NCI-H2171 (cell line): ENCODE data around the gene KCTD14.
"Not testable (repeated sequence)": the region's sequence is repeated elsewhere in the genome, so short reads cannot be mapped to it uniquely, and the experiment has no call there.

Experiments
- DNase-seq: peaks from one replicate; lab custom pipeline; 2025; lab: John Stamatoyannopoulos, UW

Gene KCTD14

DNA sequence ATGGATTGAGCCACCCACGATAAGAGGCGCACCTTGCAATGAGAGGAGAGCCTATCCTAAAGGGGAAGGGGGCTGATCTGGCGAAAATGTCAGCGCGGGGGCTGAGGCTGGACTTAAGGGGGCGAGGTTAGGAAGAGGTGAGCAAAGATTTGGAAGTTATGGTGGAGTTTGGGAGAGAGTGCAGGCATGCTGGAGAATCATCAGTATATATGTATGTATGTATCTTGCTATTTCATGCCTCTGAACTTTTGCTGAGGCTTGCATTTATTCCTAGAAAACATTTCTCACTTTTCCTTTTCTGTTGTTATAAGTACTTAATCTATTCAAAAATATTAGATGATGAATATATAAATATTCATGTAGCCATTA lies 23.4 kb upstream of the KCTD14 start:
- no peak for DNase-seq

- DNase-seq, result peak; percentile 58
These were observed 22.9 kb upstream of the KCTD14 start for GRCh38 chr11:78045851-78046485.

DNA sequence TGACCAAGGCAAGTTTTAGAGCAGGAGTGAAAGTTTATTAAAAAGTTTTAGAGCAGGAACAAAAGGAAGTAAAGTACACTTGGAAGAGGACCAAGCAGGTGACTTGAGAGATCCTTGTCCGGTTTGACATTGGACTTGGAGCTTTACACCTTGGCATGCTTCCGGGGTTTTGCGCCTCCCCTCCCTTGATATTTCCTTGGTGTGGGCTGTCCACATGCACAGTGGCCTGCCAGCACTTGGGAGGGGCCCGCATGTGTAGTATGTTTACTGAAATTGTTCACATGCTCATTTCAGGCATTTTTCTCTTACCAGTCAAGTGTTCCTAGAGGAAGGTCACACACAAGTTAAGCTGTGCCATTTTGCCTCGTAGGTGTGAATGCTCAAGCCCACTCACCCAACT lies 21.6 kb upstream of the KCTD14 start:
- no peak for DNase-seq

DNA sequence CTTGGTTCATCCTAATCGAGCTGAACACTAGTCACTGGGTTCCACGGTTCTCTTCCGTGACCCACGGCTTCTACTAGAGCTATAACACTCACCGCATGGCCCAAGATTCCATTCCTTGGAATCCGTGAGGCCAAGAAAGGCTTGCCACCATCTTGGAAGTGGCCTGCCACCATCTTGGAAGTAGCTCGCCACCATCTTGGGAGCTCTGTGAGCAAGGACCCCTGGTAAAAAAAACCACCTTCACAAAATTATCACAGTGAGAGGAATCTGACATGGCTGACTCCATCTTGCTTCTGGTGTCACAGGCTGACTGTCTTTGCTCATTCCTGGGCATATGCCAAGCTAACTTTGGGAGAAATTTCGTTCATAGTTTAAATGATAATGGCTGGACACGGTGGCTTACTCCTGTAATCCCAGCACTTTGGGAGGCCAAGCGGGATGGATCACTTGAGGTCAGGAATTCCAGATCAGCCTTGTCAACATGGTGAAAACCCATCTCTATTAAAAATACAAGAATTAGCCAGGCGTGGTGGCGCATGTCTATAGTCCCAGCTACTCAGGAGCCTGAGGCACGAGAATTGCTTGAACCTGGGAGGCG lies 18.9 kb upstream of the KCTD14 start:
- no peak for DNase-seq

DNA sequence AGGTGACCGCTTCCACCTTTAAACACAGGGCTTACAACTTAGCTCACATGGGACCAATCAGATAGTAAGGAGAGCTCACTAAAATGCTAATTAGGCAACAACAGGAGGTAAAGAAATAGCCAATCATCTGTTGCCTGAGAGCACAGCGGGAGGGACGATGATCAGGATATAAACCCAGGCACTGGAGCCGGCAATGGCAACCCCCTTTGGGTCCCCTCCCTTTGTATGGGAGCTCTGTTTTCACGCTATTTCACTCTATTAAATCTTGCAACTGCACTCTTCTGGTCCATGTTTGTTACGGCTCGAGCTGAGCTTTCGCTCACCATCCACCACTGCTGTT lies 18.3 kb upstream of the KCTD14 start:
- not testable (repeated sequence) for DNase-seq

DNA sequence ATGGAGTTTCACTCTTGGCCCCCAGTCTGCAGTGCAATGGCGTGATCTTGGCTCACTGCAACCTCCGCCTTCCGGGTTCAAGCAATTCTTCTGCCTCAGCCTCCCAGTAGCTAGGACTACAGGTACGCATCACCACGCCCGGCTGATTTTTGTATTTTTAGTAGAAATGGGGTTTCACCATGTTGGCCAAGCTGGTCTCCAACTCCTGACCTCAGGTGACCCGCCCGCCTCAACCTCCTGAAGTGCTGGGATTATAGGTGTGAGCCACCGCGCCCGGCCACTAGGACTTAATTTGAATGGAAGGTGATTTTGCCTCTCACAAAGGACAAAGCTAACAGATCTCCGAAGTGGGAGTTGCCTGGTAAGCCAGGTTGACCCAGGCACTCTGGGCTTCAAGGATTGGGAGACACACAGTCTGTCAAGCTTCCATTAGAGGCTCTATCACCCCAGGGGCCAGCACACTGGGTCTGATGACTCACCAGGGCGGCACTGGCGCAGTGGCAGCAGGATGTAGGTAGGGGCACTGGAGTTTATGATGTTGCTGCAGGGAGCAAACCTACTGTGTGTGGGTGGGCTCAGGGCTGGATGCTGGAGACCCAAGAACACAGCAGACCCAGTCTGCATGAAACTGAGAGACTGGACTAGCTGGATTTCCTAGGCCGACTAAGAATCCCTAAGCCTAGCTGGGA lies 17.8 kb upstream of the KCTD14 start:
- no peak for DNase-seq

DNA sequence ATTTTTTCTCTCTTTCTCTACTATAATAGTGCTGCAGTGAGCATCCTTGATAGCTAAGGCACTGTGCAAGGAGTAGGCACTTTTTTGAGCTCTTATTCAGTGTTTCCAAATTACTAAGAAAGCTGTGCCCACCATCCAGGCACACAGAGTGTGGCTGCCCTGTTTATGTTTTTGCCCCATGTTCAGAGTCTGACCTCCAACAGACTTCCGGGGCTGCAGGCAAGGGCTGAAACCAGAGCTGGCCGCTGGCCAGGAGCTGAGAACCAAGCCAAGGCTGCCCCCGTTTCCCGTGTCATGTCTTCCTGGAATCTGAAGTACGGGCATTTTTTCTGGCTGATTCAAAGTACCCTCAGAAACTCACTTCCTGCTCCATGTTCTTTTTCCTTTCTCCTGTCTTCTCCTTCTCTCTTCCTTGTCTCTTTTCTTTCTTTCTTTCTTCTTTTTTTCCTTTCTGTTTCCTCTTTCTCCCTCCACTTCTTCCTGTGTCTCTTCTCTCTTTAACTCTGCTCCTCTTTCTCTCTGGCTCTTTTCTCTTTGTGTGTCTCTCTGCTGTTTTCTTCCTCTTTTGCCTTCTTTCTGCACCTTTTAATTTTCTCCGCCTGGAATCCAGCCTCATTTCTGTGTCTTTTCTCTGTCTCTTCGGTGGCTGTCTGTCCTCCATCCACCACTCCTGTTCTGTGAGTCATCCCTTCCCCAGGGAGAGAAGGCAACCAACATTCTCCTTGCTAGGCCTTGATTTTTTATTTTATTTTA lies 17.0 kb upstream of the KCTD14 start:
- DNase-seq, result no peak

- DNase-seq, result no peak
These were observed 16.4 kb upstream of the KCTD14 start for GRCh38 chr11:78039391-78039918.

DNA sequence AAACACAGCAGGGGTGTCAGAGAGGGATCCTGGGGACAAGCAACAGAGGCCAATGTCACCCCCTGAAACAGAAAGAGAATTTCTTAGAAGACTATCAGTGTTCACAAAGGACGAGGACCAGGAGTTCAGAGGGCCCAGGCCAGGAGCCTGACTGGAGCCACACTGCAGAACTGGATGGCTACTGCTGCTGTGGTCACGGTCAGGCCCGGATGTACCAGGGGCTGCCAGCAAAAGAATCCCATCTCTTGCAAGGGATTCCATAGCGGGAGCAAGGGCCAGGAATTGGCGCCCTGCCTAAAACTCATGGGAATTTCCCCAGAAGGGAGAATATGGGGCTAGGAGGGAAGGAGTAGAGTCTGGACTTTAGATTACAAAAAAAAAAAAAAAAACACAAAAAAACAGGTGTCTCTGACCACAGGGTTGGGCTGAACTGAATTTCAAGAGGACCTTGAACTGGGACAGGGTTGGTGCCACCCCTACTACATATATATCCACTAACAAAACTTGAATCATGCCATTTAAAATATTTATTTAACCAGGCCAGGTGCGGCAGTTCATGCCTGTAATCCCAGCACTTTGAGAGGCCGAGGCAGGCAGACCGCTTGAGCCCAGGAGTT lies 15.7 kb upstream of the KCTD14 start:
- no peak for DNase-seq

DNA sequence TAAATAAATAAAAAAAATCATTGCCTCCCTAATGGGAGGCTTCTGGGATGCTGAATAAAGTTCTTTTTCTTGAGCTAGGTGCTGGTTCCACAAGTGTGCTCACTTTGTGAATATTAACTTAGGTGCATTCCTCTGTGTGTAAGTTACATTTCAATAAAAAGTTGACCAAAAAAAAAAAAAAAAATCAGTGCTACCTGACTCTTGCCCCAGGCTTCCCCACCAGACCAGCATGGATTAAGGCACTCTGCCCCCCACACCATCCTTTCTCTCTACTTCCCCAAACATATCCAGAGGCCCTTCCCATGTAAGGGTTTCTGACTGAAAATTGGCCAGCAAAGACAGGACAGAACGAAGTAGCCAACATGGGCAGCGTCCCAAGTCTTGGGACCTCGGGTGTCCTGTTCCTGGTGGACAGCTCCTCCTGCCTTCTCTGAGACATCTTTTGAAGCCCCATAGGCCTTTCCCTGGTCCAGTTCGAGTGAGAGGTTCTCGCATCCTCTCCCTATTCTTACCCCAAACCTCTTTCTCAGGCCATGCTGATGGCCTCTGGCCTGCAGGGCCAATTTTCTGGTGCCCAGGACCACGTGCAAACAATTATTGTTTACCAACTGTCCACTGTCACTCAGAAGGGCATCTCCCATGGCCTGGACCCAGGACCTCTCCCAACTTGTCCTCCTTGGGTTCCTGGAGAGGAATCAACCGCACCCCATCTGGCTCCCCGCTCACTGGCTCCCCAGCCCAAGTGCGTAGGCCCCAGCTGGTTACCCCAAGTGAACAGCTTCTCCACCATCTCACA lies 14.9 kb upstream of the KCTD14 start:
- no peak for DNase-seq

GRCh38 chr11:78037056-78037455 lies 14.0 kb upstream of the KCTD14 start:
- no peak for DNase-seq

DNA sequence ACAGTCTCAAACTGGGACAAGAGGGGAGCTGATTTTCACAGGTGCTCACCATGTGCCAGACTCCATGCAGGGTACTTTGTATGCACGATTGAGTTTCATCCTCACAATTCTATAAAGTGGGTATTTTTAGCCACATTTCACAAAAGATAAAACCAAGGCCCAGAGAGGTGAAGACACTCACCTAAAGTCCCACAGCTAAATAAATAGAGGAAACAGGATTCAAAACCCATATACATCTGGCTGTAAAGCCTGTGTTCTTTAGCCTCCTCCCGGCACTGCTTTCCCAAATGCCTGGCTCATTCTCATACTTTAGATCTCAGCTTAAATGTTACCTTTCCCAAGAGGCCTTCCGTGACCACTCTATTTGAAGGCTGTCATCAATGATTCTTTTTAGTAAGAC lies 13.2 kb upstream of the KCTD14 start:
- no peak for DNase-seq

- DNase-seq, result no peak
These were observed 11.5 kb upstream of the KCTD14 start for GRCh38 chr11:78034623-78035022.

GRCh38 chr11:78033040-78033439 lies 10.0 kb upstream of the KCTD14 start:
- DNase-seq, result no peak

- DNase-seq, result peak; percentile 47
These were observed 9.0 kb upstream of the KCTD14 start for GRCh38 chr11:78032090-78032489.

DNA sequence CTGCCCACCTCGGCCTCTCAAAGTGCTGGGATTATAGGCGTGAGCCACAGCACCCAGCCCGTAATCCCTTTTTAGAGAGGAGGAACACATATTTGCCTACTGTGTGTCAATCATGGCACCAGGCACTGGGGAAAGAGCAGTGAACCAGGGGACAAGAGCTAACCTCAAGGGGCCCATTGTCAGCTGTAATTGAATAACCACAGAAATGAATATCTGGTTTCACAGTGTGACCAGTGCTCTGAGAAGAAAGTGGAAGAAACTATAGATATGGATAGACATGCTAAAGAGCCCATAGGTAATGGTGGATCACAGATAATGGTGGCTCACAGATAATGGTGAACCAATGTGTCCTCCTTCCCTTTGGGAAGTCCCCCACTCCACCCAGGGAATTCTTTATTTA lies 8.6 kb upstream of the KCTD14 start:
- no peak for DNase-seq

DNA sequence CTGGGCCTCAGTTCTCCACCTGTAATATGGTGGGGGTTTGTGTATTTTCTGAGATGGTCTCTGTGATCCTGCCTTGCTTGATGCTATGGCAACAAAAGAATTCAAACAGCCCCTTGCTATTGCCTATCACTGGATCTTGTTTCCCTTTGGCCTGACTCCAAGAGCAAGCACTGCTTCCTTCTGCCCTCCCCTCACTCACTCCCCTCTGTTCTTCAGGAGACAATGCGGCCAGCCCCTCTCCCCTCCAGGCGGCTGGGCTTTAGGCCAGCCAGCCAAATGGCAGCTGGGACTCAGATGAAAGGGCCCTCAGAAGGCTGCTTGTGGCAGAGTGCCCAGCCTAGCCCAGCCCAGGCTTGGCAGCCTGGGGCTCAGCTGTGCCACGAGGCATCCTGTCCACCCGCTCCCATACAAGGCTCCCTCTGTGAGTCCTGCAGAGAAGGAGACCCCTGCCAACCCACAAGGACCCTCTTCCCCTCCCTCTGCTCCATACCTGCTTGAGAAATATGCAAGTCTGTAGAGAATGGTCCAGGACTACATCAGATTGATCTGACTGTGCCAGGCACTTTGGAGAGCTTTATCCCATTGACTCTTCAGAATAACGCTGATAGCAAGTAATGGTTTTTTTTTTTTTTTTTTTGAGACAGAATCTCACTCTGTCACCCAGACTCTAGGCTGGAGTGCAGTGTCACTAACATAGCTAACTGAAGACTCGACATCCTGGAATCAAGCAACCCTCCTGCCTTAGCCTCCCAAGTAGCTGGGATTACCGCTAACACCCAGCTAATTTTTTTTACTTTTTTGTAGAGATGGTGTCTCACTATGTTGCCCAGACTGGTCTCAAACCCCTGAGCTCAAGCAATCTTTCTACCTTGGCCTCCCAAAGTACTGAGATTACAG lies 7.6 kb upstream of the KCTD14 start:
- DNase-seq, result peak; percentile 100

GRCh38 chr11:78028423-78028822 lies 5.3 kb upstream of the KCTD14 start:
- DNase-seq, result not testable (repeated sequence)

DNA sequence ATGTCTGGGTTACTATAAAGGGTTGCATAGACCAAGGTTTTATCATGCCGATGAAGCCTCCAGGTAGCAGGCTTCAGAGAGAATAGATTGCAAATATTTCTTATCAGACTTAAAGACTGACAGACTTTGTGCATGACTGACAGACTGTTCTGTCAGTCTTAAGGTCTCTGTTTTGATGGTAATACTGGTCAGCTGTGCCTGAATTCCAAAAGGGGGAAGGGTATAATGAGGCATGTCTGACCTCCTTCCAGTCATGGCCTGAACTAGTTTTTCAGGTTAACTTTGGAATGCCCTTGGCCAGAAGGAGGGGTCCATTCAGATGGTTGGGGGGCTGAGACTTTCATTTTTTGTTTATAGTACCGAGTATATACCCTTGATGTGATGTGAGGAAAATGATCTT lies 4.7 kb upstream of the KCTD14 start:
- no peak for DNase-seq

- DNase-seq, result no peak
These were observed 2.3 kb upstream of the KCTD14 start for GRCh38 chr11:78025378-78025777.
